D341Med (cell line): ENCODE results near the gene FRMD5.

Source experiments
- DNase-seq: peaks from one replicate; pipeline ENCODE4 v3.0.0; 2012; ENCODE audit warnings: low spot score

FRMD5 gene

GRCh38 chr15:43927203-43927602, 267.9 kb downstream of the FRMD5 start:
- DNase-seq = no peak

- no peak for DNase-seq
Observed at GRCh38 chr15:43923553-43923952, 271.5 kb downstream of the FRMD5 start.

GRCh38 chr15:43922021-43922420, 273.1 kb downstream of the FRMD5 start:
- DNase-seq = no peak

GRCh38 chr15:43920815-43921214, 274.3 kb downstream of the FRMD5 start:
- no peak for DNase-seq

GRCh38 chr15:43920254-43920600, 274.8 kb downstream of the FRMD5 start:
- no peak for DNase-seq

GRCh38 chr15:43919540-43920253, 275.4 kb downstream of the FRMD5 start:
- DNase-seq = no peak

- DNase-seq = no peak
Observed at GRCh38 chr15:43918717-43919116, 276.4 kb downstream of the FRMD5 start.

GRCh38 chr15:43916326-43916660, 278.8 kb downstream of the FRMD5 start:
- DNase-seq = no peak

GRCh38 chr15:43915631-43916325, 279.3 kb downstream of the FRMD5 start:
- no peak for DNase-seq

GRCh38 chr15:43913941-43914340, 281.1 kb downstream of the FRMD5 start:
- no peak for DNase-seq

- no peak for DNase-seq
Observed at GRCh38 chr15:43913026-43913780, 281.9 kb downstream of the FRMD5 start.

GRCh38 chr15:43912208-43912607, 282.9 kb downstream of the FRMD5 start:
- no peak for DNase-seq

- DNase-seq = no peak
Observed at GRCh38 chr15:43911235-43911781, 283.8 kb downstream of the FRMD5 start.

GRCh38 chr15:43908516-43909050, 286.5 kb downstream of the FRMD5 start:
- DNase-seq = no peak

- no peak for DNase-seq
Observed at GRCh38 chr15:43905755-43906154, 289.3 kb downstream of the FRMD5 start.

- DNase-seq = peak; percentile 88
Observed at GRCh38 chr15:43903864-43904290, 291.2 kb downstream of the FRMD5 start.

- DNase-seq = no peak
Observed at GRCh38 chr15:43901495-43901894, 293.6 kb downstream of the FRMD5 start.

- DNase-seq = no peak
Observed at GRCh38 chr15:43900996-43901395, 294.1 kb downstream of the FRMD5 start.

GRCh38 chr15:43899928-43900327, 295.1 kb downstream of the FRMD5 start:
- no peak for DNase-seq

GRCh38 chr15:43898891-43899290, 296.2 kb downstream of the FRMD5 start:
- no peak for DNase-seq

GRCh38 chr15:43896543-43896942, 298.5 kb downstream of the FRMD5 start:
- DNase-seq = no peak

- no peak for DNase-seq
Observed at GRCh38 chr15:43895586-43895985, 299.5 kb downstream of the FRMD5 start.

GRCh38 chr15:43893956-43894355, 301.1 kb downstream of the FRMD5 start:
- no peak for DNase-seq
